Breast epithelium (tissue), 4 donors: ENCODE results near the gene ZSCAN26. TPM values are rescaled to one million over a fixed set of nuclear protein-coding genes. Genes with fewer than 3 reads are reported as not detected.
"Not testable (repeated sequence)": the region's sequence is repeated elsewhere in the genome, so short reads cannot be mapped to it uniquely, and the experiment has no call there.

Source experiments
- DNase-seq, 2 donors: peaks; one replicate each; pipeline ENCODE4 v3.0.0-alpha.2; 2019; ENCODE audit warnings: low spot score in 2 of 2
- H3K27ac ChIP-seq, 2 donors: fragments of 200-600 bp; sonication (generic) in 1 of 2; one replicate each; pipeline ENCODE4 v1.5.1; 2016 to 2019; ENCODE audit warnings: mild to moderate bottlenecking in 1 of 2
- H3K27me3 ChIP-seq, 2 donors: fragments of 200-600 bp; sonication (generic) in 1 of 2; one replicate each; pipeline versions ENCODE4 v1.5.1 to v1.6.0; 2017 to 2019; ENCODE audit warnings: control low read depth in 1 of 2, mild to moderate bottlenecking in 1 of 2
- H3K36me3 ChIP-seq: fragments of 200-600 bp; one replicate; pipeline ENCODE4 v1.5.1; 2019
- H3K4me1 ChIP-seq, 2 donors: fragments of 200-600 bp; sonication (generic); one replicate each; pipeline ENCODE4 v1.5.1; 2016 to 2019; ENCODE audit warnings: control low read depth in 1 of 2
- H3K4me3 ChIP-seq, 3 donors: fragments of 200-600 bp; sonication (generic); 1 replicate in 2 of 3; 2 replicates in 1 of 3; pipeline ENCODE4 v1.5.1; 2016 to 2019; ENCODE audit warnings: mild to moderate bottlenecking in 3 of 3, moderate library complexity in 2 of 3
- H3K9me3 ChIP-seq, 2 donors: fragments of 200-600 bp; sonication (generic) in 1 of 2; one replicate each; pipeline ENCODE4 v1.5.1; 2016 to 2019; ENCODE audit warnings: control low read depth in 1 of 2
- CTCF ChIP-seq, 3 donors: fragments of 450-650 bp; IDR thresholded peaks; one replicate each; pipeline ENCODE4 v1.5.1; 2016 to 2017; ENCODE audit warnings: antibody characterized with exemption in 3 of 3, mild to moderate bottlenecking in 3 of 3, moderate library complexity in 3 of 3
- POLR2A ChIP-seq: fragments of 450-650 bp; IDR thresholded peaks from one replicate; pipeline ENCODE4 v1.6.1; 2016; ENCODE audit warnings: antibody characterized with exemption, mild to moderate bottlenecking, moderate library complexity
- POLR2AphosphoS5 ChIP-seq, 3 donors: sonication (generic); formaldehyde crosslinking; IDR thresholded peaks; one replicate each; pipeline ENCODE4 v1.6.1; 2017; ENCODE audit warnings: antibody characterized with exemption in 3 of 3
- intact Hi-C: fragments of 100-400 bp; cut with DNase I; formaldehyde crosslinking; loops from one replicate; pipeline ENCODE4 v1.15.1; 2023; ENCODE audit warnings: low total_unique reads
- total RNA-seq, 3 donors: library from RNA; depleted of rRNA; stranded (reverse); fragments of >200 nt; gene quantifications; one replicate each; pipeline ENCODE4 v1.1.0, GENCODE V29; 2016

The ZSCAN26 gene
- total RNA-seq, 3 donors from 2014 or later = 13.8 to 31.1 (median 25.8) TPM

DNA sequence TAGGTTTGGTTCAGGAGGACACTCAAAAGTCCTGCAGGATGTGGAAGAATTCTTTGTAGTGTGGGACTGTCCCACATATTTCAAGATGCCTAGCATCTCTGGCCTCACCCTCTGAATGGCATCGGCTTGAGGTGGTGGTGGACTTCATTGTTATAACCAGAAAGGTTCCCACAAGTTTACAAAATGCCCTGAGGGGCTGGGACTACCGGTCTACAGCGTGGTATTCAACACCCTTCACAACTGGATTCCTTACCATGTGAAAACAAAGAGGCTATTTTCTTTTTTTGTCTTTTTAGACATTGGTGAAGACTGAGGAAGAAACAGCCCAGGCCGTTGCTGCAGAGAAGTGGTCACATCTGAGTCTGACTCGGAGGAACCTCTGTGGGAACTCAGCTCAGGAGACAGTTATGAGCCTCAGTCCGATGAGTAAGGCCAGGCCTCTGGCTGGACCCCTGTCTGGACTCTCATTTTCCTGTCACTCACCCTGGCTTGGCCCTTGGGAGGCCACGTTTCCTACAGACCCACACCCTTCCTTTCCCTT lies 29.6 kb downstream of the ZSCAN26 start:
- no peaks in the 10 kb centered on the region for H3K27me3 ChIP-seq
- H3K27ac ChIP-seq = no peak overlapping the region
- H3K36me3 ChIP-seq = no peaks in the 10 kb centered on the region
- H3K4me1 ChIP-seq = no peaks in the 10 kb centered on the region
- intact Hi-C loops = no loop called here
- no peak for TF ChIP-seq POLR2A
- no peak for TF ChIP-seq CTCF (IDR thresholded peaks at IDR 0.05)
- TF ChIP-seq POLR2AphosphoS5 (IDR thresholded peaks at IDR 0.05) = no peak
- no peak for DNase-seq
- H3K4me3 ChIP-seq = no peak overlapping the region
- no peaks in the 10 kb centered on the region for H3K9me3 ChIP-seq

DNA sequence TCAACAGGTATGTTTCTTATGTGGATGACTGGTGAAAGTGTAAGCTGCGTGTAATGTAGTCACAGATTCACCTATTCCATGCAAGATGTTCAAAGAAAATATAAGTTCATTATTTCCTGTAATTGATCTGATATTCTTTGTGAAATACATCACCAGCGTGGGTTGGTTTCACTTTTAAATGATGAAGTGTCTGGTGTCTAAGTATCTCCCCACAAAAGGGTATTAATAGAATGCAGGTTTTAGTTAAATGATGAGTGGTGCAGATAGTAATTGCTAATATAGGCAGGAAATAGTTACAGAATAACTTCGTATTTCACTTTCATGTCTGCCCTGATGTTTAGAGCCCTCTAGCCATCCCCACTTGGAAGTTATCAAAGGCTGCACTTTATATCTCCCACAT lies 36.6 kb downstream of the ZSCAN26 start:
- H3K4me1 ChIP-seq = no peaks in the 10 kb centered on the region
- no peak for DNase-seq
- H3K36me3 ChIP-seq = no peaks in the 10 kb centered on the region
- intact Hi-C loops = no loop called here
- H3K4me3 ChIP-seq = no peak overlapping the region
- TF ChIP-seq POLR2A (no peak), CTCF (IDR thresholded peaks at IDR 0.05) (no peak), POLR2AphosphoS5 (IDR thresholded peaks at IDR 0.05) (no peak)
- no peak overlapping the region for H3K27ac ChIP-seq
- peaks cover 0 to 14% of the 10 kb centered on the region in 2 donors for H3K9me3 ChIP-seq
- no peaks in the 10 kb centered on the region for H3K27me3 ChIP-seq

DNA sequence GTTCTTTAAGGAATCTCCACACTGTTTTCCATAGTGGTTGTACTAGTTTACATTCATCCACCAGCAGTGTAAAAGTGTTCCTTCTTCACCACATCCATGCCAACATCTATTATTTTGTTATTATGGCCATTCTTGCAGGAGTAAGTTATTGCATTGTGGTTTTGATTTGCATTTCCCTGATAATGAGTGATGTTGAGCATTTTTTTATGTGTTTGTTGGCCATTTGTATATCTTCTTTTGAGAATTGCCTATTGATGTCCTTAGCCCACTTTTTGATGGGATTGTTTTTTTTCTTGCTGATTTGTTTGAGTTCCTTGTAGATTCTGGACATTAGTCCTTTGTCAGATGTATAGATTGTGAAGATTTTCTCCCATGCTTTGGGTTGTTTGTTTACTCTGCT lies 39.4 kb downstream of the ZSCAN26 start:
- H3K4me3 ChIP-seq, intact Hi-C loops, H3K27ac ChIP-seq, DNase-seq, H3K27me3 ChIP-seq, H3K36me3 ChIP-seq, H3K4me1 ChIP-seq: not testable (repeated sequence)
- H3K9me3 ChIP-seq = peaks cover 0 to 14% of the 10 kb centered on the region in 2 donors

GRCh38 chr6:28311139-28311823 lies 44.3 kb downstream of the ZSCAN26 start:
- Histone ChIP-seq H3K27me3 (no peaks in the 10 kb centered on the region), H3K4me3 (no peak overlapping the region), H3K36me3 (no peaks in the 10 kb centered on the region), H3K9me3 (peaks cover 0 to 9% of the 10 kb centered on the region in 2 donors), H3K4me1 (no peaks in the 10 kb centered on the region), H3K27ac (no peak overlapping the region)
- intact Hi-C loops = no loop called here
- DNase-seq = no peak
- TF ChIP-seq POLR2AphosphoS5 (IDR thresholded peaks at IDR 0.05) (no peak), POLR2A (no peak), CTCF (IDR thresholded peaks at IDR 0.05) (no peak)

- no peak for DNase-seq
- no peaks in the 10 kb centered on the region for H3K36me3 ChIP-seq
- no peaks in the 10 kb centered on the region for H3K4me1 ChIP-seq
- H3K27me3 ChIP-seq = no peaks in the 10 kb centered on the region
- H3K4me3 ChIP-seq = no peak overlapping the region
- no peak for TF ChIP-seq CTCF (IDR thresholded peaks at IDR 0.05)
- TF ChIP-seq POLR2A = no peak
- TF ChIP-seq POLR2AphosphoS5 (IDR thresholded peaks at IDR 0.05) = no peak
- no peaks in the 10 kb centered on the region for H3K9me3 ChIP-seq
- intact Hi-C loops = no loop called here
- H3K27ac ChIP-seq = no peak overlapping the region
Observed at GRCh38 chr6:28312939-28313338, 46.0 kb downstream of the ZSCAN26 start.
